Measurements from ENCODE around the gene IGSF21. TPM values are rescaled to one million over a fixed set of nuclear protein-coding genes. Genes with fewer than 3 reads are reported as not detected.

Gene IGSF21
- 3.2 TPM for total RNA-seq

- peaks cover 14% of the 10 kb centered on the region for H3K27me3 ChIP-seq
- TF ChIP-seq POLR2AphosphoS5 (IDR thresholded peaks at IDR 0.05; ENCODE audit: insufficient read depth in 1 of 2, low read depth in 1 of 2) (no peak), CTCF (IDR thresholded peaks at IDR 0.05) (no peak), POLR2A (IDR thresholded peaks at IDR 0.05) (no peak)
- H3K4me1 ChIP-seq: peaks cover 40% of the 10 kb centered on the region
- H3K27ac ChIP-seq: no peak within 1 kb of the TSS
- no peaks in the 10 kb centered on the region for H3K9me3 ChIP-seq
- H3K4me3 ChIP-seq: peak within 1 kb of the TSS; percentile 8 to 33
- intact Hi-C loops (cut with DNase I): no loop called here
- H3K36me3 ChIP-seq: no peaks in the 10 kb centered on the region
- DNase-seq (ENCODE audit: extremely low spot score in 2 of 2): no peak
Observed at GRCh38 chr1:18107369-18108298, at the start of gene IGSF21. Gene IGSF21 (plus strand): TSS chr1:18107798. CDS start chr1:18108129, 331 bp downstream.

- H3K4me3 ChIP-seq: no peak overlapping the region
- no peaks in the 10 kb centered on the region for H3K9me3 ChIP-seq
- H3K4me1 ChIP-seq: no peaks in the 10 kb centered on the region
- no peaks in the 10 kb centered on the region for H3K27me3 ChIP-seq
- intact Hi-C loops (cut with DNase I): no loop called here
- TF ChIP-seq POLR2A (IDR thresholded peaks at IDR 0.05) (no peak), CTCF (IDR thresholded peaks at IDR 0.05) (no peak), POLR2AphosphoS5 (IDR thresholded peaks at IDR 0.05; ENCODE audit: insufficient read depth in 1 of 2, low read depth in 1 of 2) (no peak)
- H3K27ac ChIP-seq: no peak overlapping the region
- DNase-seq (ENCODE audit: extremely low spot score in 2 of 2): no peak
- no peaks in the 10 kb centered on the region for H3K36me3 ChIP-seq
Observed at GRCh38 chr1:18058206-18058921, 49.2 kb upstream of the IGSF21 start.

GRCh38 chr1:18058981-18059605, 48.5 kb upstream of the IGSF21 start:
- DNase-seq (ENCODE audit: extremely low spot score in 2 of 2): no peak
- Histone ChIP-seq H3K4me1 (no peaks in the 10 kb centered on the region), H3K27me3 (no peaks in the 10 kb centered on the region), H3K27ac (no peak overlapping the region), H3K9me3 (no peaks in the 10 kb centered on the region), H3K36me3 (no peaks in the 10 kb centered on the region), H3K4me3 (no peak overlapping the region)
- intact Hi-C loops (cut with DNase I): no loop called here
- TF ChIP-seq CTCF (IDR thresholded peaks at IDR 0.05) (no peak), POLR2A (IDR thresholded peaks at IDR 0.05) (no peak), POLR2AphosphoS5 (IDR thresholded peaks at IDR 0.05; ENCODE audit: insufficient read depth in 1 of 2, low read depth in 1 of 2) (no peak)

- H3K27me3 ChIP-seq: peaks cover 6% of the 10 kb centered on the region
- TF ChIP-seq POLR2A (IDR thresholded peaks at IDR 0.05) (no peak), CTCF (IDR thresholded peaks at IDR 0.05) (no peak), POLR2AphosphoS5 (IDR thresholded peaks at IDR 0.05; ENCODE audit: insufficient read depth in 1 of 2, low read depth in 1 of 2) (no peak)
Observed at GRCh38 chr1:18060366-18060765, 47.2 kb upstream of the IGSF21 start.

More at GRCh38 chr1:18060366-18060765, 47.2 kb upstream of the IGSF21 start:
- intact Hi-C loops (cut with DNase I): loop anchor here (5.0 kb wide), 1 partner anchor 342 kb away; no protein-coding TSS in a partner anchor
- Histone ChIP-seq H3K4me1 (no peaks in the 10 kb centered on the region), H3K27ac (no peak overlapping the region), H3K9me3 (no peaks in the 10 kb centered on the region), H3K36me3 (no peaks in the 10 kb centered on the region), H3K4me3 (no peak overlapping the region)
- no peak for DNase-seq (ENCODE audit: extremely low spot score in 2 of 2)

Data from vagina (tissue), 2 donors.